ENCODE measurements around the gene SPRED3. TPM values are rescaled to one million over a fixed set of nuclear protein-coding genes. Genes with fewer than 3 reads are reported as not detected.

Gene SPRED3
- polyA plus RNA-seq, 1 donor from 2014 or later, result 4.9 TPM

DNA sequence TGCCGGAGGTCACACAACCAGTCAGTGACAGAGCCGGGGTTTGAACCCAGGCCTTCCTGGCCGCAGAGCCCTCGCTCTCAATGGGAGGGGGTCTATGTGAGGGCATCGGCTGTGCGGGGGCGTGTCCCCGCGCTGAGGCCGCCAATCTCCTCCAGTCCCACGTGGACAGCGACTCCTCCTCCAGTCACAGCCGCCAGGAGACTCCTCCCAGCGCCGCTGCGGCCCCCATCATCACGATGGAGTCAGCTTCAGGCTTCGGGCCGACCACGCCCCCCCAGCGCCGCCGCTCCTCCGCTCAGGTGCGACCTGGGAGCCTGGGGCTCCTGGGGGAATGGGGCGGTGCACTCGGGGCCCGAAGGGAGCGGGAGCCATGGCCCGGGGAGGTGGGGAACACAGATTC, 6.0 kb downstream of the SPRED3 start:
- Histone ChIP-seq H3F3A (ENCODE audit: insufficient read depth, low read length, poor library complexity, severe bottlenecking) (no peaks in the 10 kb centered on the region), H3K9ac (ENCODE audit: low read length) (no peak overlapping the region), H3K27me3 (ENCODE audit: insufficient read depth, low read depth, low read length) (no peaks in the 10 kb centered on the region), H3K36me3 (ENCODE audit: insufficient read depth, low read length) (peaks cover 6% of the 10 kb centered on the region), H2AFZ (ENCODE audit: low read depth, low read length) (no peak overlapping the region), H3K27ac (ENCODE audit: low read length) (no peak overlapping the region), H3K9me2 (ENCODE audit: insufficient read depth, low read length) (no peaks in the 10 kb centered on the region), H3K9me3 (ENCODE audit: low read length) (no peaks in the 10 kb centered on the region), H3K4me2 (ENCODE audit: low read length) (no peak overlapping the region), H4K20me1 (ENCODE audit: insufficient read depth) (no peaks in the 10 kb centered on the region), H3K79me2 (replicated peaks; ENCODE audit: insufficient read depth, low read length) (peaks cover 7% of the 10 kb centered on the region), H3K4me3 (ENCODE audit: low read length) (no peak overlapping the region)
- TF ChIP-seq EZH2 (IDR thresholded peaks at IDR 0.05; ENCODE audit: borderline replicate concordance, insufficient read depth, low read length, poor library complexity, severe bottlenecking), result no peak

DNA sequence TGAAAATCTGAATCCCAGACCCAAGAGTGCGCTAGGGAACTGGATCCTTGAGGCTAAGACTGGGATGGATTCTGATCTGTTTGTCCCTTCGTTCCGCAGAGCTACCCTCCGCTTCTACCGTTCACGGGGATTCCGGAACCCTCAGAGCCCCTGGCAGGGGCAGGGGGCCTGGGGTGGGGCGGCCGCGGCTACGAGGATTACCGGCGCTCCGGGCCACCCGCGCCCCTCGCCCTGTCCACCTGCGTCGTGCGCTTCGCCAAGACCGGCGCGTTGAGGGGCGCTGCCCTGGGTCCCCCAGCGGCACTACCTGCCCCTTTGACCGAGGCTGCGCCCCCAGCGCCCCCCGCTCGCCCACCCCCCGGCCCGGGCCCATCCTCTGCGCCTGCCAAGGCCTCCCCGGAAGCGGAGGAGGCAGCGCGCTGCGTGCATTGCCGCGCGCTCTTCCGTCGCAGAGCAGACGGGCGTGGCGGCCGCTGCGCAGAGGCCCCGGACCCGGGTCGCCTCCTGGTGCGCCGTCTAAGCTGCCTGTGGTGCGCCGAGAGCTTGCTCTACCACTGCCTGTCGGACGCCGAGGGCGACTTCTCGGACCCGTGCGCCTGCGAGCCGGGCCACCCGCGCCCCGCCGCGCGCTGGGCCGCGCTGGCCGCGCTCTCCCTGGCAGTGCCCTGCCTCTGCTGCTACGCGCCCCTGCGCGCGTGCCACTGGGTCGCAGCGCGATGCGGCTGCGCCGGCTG, 7.1 kb downstream of the SPRED3 start:
- Histone ChIP-seq H3K9me2 (ENCODE audit: insufficient read depth, low read length) (no peaks in the 10 kb centered on the region), H3K4me3 (ENCODE audit: low read length) (no peak overlapping the region), H3K9me3 (ENCODE audit: low read length) (no peaks in the 10 kb centered on the region), H3K9ac (ENCODE audit: low read length) (no peak overlapping the region), H3F3A (ENCODE audit: insufficient read depth, low read length, poor library complexity, severe bottlenecking) (no peaks in the 10 kb centered on the region), H3K27me3 (ENCODE audit: insufficient read depth, low read depth, low read length) (no peaks in the 10 kb centered on the region), H4K20me1 (ENCODE audit: insufficient read depth) (no peaks in the 10 kb centered on the region), H3K4me2 (ENCODE audit: low read length) (no peak overlapping the region), H3K36me3 (ENCODE audit: insufficient read depth, low read length) (peaks cover 6% of the 10 kb centered on the region), H2AFZ (ENCODE audit: low read depth, low read length) (no peak overlapping the region), H3K79me2 (replicated peaks; ENCODE audit: insufficient read depth, low read length) (no peaks in the 10 kb centered on the region), H3K27ac (ENCODE audit: low read length) (no peak overlapping the region)
- TF ChIP-seq MXI1 (conservative IDR thresholded peaks at IDR 0.05; ENCODE audit: poor library complexity, severe bottlenecking), result no peak
- TF ChIP-seq, protein P1, sequence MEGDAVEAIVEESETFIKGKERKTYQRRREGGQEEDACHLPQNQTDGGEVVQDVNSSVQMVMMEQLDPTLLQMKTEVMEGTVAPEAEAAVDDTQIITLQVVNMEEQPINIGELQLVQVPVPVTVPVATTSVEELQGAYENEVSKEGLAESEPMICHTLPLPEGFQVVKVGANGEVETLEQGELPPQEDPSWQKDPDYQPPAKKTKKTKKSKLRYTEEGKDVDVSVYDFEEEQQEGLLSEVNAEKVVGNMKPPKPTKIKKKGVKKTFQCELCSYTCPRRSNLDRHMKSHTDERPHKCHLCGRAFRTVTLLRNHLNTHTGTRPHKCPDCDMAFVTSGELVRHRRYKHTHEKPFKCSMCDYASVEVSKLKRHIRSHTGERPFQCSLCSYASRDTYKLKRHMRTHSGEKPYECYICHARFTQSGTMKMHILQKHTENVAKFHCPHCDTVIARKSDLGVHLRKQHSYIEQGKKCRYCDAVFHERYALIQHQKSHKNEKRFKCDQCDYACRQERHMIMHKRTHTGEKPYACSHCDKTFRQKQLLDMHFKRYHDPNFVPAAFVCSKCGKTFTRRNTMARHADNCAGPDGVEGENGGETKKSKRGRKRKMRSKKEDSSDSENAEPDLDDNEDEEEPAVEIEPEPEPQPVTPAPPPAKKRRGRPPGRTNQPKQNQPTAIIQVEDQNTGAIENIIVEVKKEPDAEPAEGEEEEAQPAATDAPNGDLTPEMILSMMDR (IDR thresholded peaks at IDR 0.05; ENCODE audit: poor library complexity, severe bottlenecking), result no peak
- TF ChIP-seq SMC3 (conservative IDR thresholded peaks at IDR 0.05; ENCODE audit: poor library complexity), result no peak
- no peak for TF ChIP-seq EP300 (conservative IDR thresholded peaks at IDR 0.05; ENCODE audit: poor library complexity, severe bottlenecking)
- TF ChIP-seq POLR2AphosphoS5 (IDR thresholded peaks at IDR 0.05), result no peak
- TF ChIP-seq, protein P2, sequence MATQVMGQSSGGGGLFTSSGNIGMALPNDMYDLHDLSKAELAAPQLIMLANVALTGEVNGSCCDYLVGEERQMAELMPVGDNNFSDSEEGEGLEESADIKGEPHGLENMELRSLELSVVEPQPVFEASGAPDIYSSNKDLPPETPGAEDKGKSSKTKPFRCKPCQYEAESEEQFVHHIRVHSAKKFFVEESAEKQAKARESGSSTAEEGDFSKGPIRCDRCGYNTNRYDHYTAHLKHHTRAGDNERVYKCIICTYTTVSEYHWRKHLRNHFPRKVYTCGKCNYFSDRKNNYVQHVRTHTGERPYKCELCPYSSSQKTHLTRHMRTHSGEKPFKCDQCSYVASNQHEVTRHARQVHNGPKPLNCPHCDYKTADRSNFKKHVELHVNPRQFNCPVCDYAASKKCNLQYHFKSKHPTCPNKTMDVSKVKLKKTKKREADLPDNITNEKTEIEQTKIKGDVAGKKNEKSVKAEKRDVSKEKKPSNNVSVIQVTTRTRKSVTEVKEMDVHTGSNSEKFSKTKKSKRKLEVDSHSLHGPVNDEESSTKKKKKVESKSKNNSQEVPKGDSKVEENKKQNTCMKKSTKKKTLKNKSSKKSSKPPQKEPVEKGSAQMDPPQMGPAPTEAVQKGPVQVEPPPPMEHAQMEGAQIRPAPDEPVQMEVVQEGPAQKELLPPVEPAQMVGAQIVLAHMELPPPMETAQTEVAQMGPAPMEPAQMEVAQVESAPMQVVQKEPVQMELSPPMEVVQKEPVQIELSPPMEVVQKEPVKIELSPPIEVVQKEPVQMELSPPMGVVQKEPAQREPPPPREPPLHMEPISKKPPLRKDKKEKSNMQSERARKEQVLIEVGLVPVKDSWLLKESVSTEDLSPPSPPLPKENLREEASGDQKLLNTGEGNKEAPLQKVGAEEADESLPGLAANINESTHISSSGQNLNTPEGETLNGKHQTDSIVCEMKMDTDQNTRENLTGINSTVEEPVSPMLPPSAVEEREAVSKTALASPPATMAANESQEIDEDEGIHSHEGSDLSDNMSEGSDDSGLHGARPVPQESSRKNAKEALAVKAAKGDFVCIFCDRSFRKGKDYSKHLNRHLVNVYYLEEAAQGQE (IDR thresholded peaks at IDR 0.05; ENCODE audit: borderline replicate concordance), result no peak

DNA sequence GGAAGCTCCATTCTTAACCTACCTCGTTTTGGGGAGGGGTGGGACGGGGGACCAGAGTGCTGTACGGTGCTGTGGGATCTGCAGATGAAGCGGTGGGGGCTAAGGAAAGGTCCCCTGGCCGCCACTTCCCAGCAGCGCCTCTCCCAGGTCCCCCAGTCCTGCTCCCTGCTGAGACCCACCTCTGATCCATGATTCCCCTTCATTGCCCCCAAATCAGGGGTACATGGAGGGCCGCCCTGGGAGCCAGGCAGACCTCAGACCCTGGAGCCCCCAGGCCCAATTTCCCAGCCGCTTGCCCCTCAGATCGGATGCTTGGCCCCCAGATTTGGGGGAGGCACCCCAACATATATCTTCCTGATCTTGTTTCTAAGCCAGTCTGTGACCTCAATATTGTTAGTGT, 10.6 kb downstream of the SPRED3 start:
- Histone ChIP-seq H3K9me2 (ENCODE audit: insufficient read depth, low read length) (no peaks in the 10 kb centered on the region), H2AFZ (ENCODE audit: low read depth, low read length) (no peak overlapping the region), H3K36me3 (ENCODE audit: insufficient read depth, low read length) (no peaks in the 10 kb centered on the region), H3K4me2 (ENCODE audit: low read length) (no peak overlapping the region), H3K79me2 (replicated peaks; ENCODE audit: insufficient read depth, low read length) (no peaks in the 10 kb centered on the region), H3K9me3 (ENCODE audit: low read length) (no peaks in the 10 kb centered on the region), H3K9ac (ENCODE audit: low read length) (no peak overlapping the region), H3K27me3 (ENCODE audit: insufficient read depth, low read depth, low read length) (no peaks in the 10 kb centered on the region), H4K20me1 (ENCODE audit: insufficient read depth) (no peaks in the 10 kb centered on the region), H3K27ac (ENCODE audit: low read length) (no peak overlapping the region), H3F3A (ENCODE audit: insufficient read depth, low read length, poor library complexity, severe bottlenecking) (peaks cover 3% of the 10 kb centered on the region), H3K4me3 (ENCODE audit: low read length) (no peak overlapping the region)
- TF ChIP-seq TAF1 (IDR thresholded peaks at IDR 0.05; ENCODE audit: low read depth) (no peak), EZH2 (IDR thresholded peaks at IDR 0.05; ENCODE audit: borderline replicate concordance, insufficient read depth, low read length, poor library complexity, severe bottlenecking) (no peak), SMC3 (conservative IDR thresholded peaks at IDR 0.05; ENCODE audit: poor library complexity) (no peak), EP300 (conservative IDR thresholded peaks at IDR 0.05; ENCODE audit: poor library complexity, severe bottlenecking) (no peak), RAD21 (conservative IDR thresholded peaks at IDR 0.05) (no peak), MXI1 (conservative IDR thresholded peaks at IDR 0.05; ENCODE audit: poor library complexity, severe bottlenecking) (no peak), POLR2AphosphoS5 (IDR thresholded peaks at IDR 0.05) (no peak)
- TF ChIP-seq, protein P2 (IDR thresholded peaks at IDR 0.05; ENCODE audit: borderline replicate concordance), result no peak
- TF ChIP-seq, protein P1 (IDR thresholded peaks at IDR 0.05; ENCODE audit: poor library complexity, severe bottlenecking), result no peak

Measured in neural cell (in vitro differentiated cells).